Upper lobe of left lung (tissue), 4 donors: ENCODE measurements around the gene PLIN5.
"Not testable (repeated sequence)": the region's sequence is repeated elsewhere in the genome, so short reads cannot be mapped to it uniquely, and the experiment has no call there.

Experiments
- CTCF ChIP-seq, 6 experiments: fragments of 450-650 bp in 4 of 6; fragments of 200-600 bp in 2 of 6; sonication (generic) in 2 of 6; IDR thresholded peaks; one replicate each; pipeline ENCODE4 v1.5.1; 2016 to 2019; ENCODE audit warnings: antibody characterized with exemption in 6 of 6
- POLR2A ChIP-seq, 4 donors: fragments of 450-650 bp; IDR thresholded peaks; one replicate each; pipeline ENCODE4 v1.5.1; 2016 to 2017; ENCODE audit warnings: antibody characterized with exemption in 4 of 4, mild to moderate bottlenecking in 2 of 4
- POLR2AphosphoS5 ChIP-seq, 2 donors: sonication (generic); formaldehyde crosslinking; IDR thresholded peaks; one replicate each; pipeline ENCODE4 v1.5.1; 2017; ENCODE audit warnings: antibody characterized with exemption in 2 of 2

- not testable (repeated sequence) for TF ChIP-seq CTCF, POLR2AphosphoS5, POLR2A (IDR thresholded peaks at IDR 0.05)
Measured at GRCh38 chr19:4541806-4542145, 6.8 kb upstream of the PLIN5 start.
